Measurements from ENCODE around the gene CHADL.

CHADL gene

GRCh38 chr22:41234815-41235695 is 5.7 kb downstream of the CHADL start:
- in situ Hi-C loops (cut with MboI; ENCODE audit: low sequenced_read_pairs): no loop called here

GRCh38 chr22:41231369-41231768 is 9.4 kb downstream of the CHADL start:
- in situ Hi-C loops (cut with MboI; ENCODE audit: low sequenced_read_pairs): no loop called here

GRCh38 chr22:41230401-41230785 is 10.3 kb downstream of the CHADL start:
- in situ Hi-C loops (cut with MboI; ENCODE audit: low sequenced_read_pairs): no loop called here

GRCh38 chr22:41229730-41230400 is 10.9 kb downstream of the CHADL start:
- in situ Hi-C loops (cut with MboI; ENCODE audit: low sequenced_read_pairs): no loop called here

GRCh38 chr22:41229215-41229614 is 11.5 kb downstream of the CHADL start:
- in situ Hi-C loops (cut with MboI; ENCODE audit: low sequenced_read_pairs): no loop called here

GRCh38 chr22:41226723-41227655 is 13.7 kb downstream of the CHADL start:
- in situ Hi-C loops (cut with MboI; ENCODE audit: low sequenced_read_pairs): no loop called here

GRCh38 chr22:41223535-41223934 is 17.2 kb downstream of the CHADL start:
- in situ Hi-C loops (cut with MboI; ENCODE audit: low sequenced_read_pairs): no loop called here

GRCh38 chr22:41222846-41223507 is 17.8 kb downstream of the CHADL start:
- in situ Hi-C loops (cut with MboI; ENCODE audit: low sequenced_read_pairs): no loop called here

GRCh38 chr22:41217553-41218157 is 23.1 kb downstream of the CHADL start:
- in situ Hi-C loops (cut with MboI; ENCODE audit: low sequenced_read_pairs): no loop called here

GRCh38 chr22:41216984-41217383 is 23.7 kb downstream of the CHADL start:
- in situ Hi-C loops (cut with MboI; ENCODE audit: low sequenced_read_pairs): no loop called here

GRCh38 chr22:41215926-41216325 is 24.8 kb downstream of the CHADL start:
- in situ Hi-C loops (cut with MboI; ENCODE audit: low sequenced_read_pairs): no loop called here

- in situ Hi-C loops (cut with MboI; ENCODE audit: low sequenced_read_pairs): no loop called here
Observed at GRCh38 chr22:41215409-41215808, 25.3 kb downstream of the CHADL start.

- in situ Hi-C loops (cut with MboI; ENCODE audit: low sequenced_read_pairs): no loop called here
Observed at GRCh38 chr22:41206719-41207118, 34.0 kb downstream of the CHADL start.

- in situ Hi-C loops (cut with MboI; ENCODE audit: low sequenced_read_pairs): no loop called here
Observed at GRCh38 chr22:41204992-41205900, 35.5 kb downstream of the CHADL start, which contains the start of gene L3MBTL2. Gene L3MBTL2, plus strand, starts transcription at chr22:41205312. Its CDS starts 51 bp downstream, at chr22:41205363.

GRCh38 chr22:41204066-41204465 is 36.7 kb downstream of the CHADL start:
- in situ Hi-C loops (cut with MboI; ENCODE audit: low sequenced_read_pairs): no loop called here

- in situ Hi-C loops (cut with MboI; ENCODE audit: low sequenced_read_pairs): no loop called here
Observed at GRCh38 chr22:41203118-41203517, 37.6 kb downstream of the CHADL start.

- in situ Hi-C loops (cut with MboI; ENCODE audit: low sequenced_read_pairs): no loop called here
Observed at GRCh38 chr22:41201141-41201540, 39.6 kb downstream of the CHADL start.

- in situ Hi-C loops (cut with MboI; ENCODE audit: low sequenced_read_pairs): no loop called here
Observed at GRCh38 chr22:41198027-41198580, 42.6 kb downstream of the CHADL start.
